Neural progenitor cell (in vitro differentiated cells): Measurements from ENCODE around the gene SCN8A. TPM values are rescaled to one million over a fixed set of nuclear protein-coding genes. Genes with fewer than 3 reads are reported as not detected.

ENCODE experiments used
- DNase-seq: peaks from one replicate; pipeline ENCODE4 v3.0.0-alpha.2; 2016; ENCODE audit warnings: low spot score
- H2AFZ ChIP-seq: fragments of 200-600 bp; sonication (generic); replicated peaks from 2 replicates; pipeline ENCODE4 v1.6.1; 2016; ENCODE audit warnings: antibody characterized with exemption
- H3F3A ChIP-seq: fragments of 200-600 bp; sonication (generic); 2 replicates; pipeline ENCODE4 v1.6.1; 2016; ENCODE audit warnings: antibody characterized with exemption, low read depth
- H3K27ac ChIP-seq: fragments of 200-600 bp; sonication (generic); 2 replicates; pipeline ENCODE4 v1.5.1; 2016; ENCODE audit warnings: mild to moderate bottlenecking
- H3K27me3 ChIP-seq: fragments of 200-600 bp; sonication (generic); 2 replicates; pipeline ENCODE4 v1.6.1; 2016; ENCODE audit warnings: mild to moderate bottlenecking, moderate library complexity
- H3K36me3 ChIP-seq: fragments of 200-600 bp; sonication (generic); 2 replicates; pipeline ENCODE4 v1.5.1; 2016
- H3K4me1 ChIP-seq: fragments of 200-600 bp; sonication (generic); 2 replicates; pipeline ENCODE4 v1.6.1; 2016; ENCODE audit warnings: mixed run types
- H3K4me2 ChIP-seq: fragments of 200-600 bp; sonication (generic); 2 replicates; pipeline ENCODE4 v1.6.1; 2016
- H3K4me3 ChIP-seq: fragments of 200-600 bp; sonication (generic); 2 replicates; pipeline ENCODE4 v1.5.1; 2016
- H3K79me2 ChIP-seq: fragments of 200-600 bp; sonication (generic); 2 replicates; pipeline ENCODE4 v1.6.1; 2016; ENCODE audit warnings: low read depth
- H3K9ac ChIP-seq: fragments of 200-600 bp; sonication (generic); 2 replicates; pipeline ENCODE4 v1.6.1; 2016
- H3K9me3 ChIP-seq: fragments of 200-600 bp; sonication (generic); 2 replicates; pipeline ENCODE4 v1.5.1; 2016; ENCODE audit warnings: low read depth
- H4K20me1 ChIP-seq: fragments of 200-600 bp; sonication (generic); 2 replicates; pipeline ENCODE4 v1.6.1; 2016; ENCODE audit warnings: low read depth
- H3K27ac Mint-ChIP-seq: 3 replicates; pipeline ENCODE4 v1.8.0; 2021; ENCODE audit warnings: mixed read lengths
- H3K27me3 Mint-ChIP-seq: 2 replicates; pipeline ENCODE4 v1.8.0; 2022; ENCODE audit warnings: low read depth, mild to moderate bottlenecking, inconsistent platforms, moderate library complexity, mixed read lengths; ENCODE audit not compliant: insufficient read depth
- H3K36me3 Mint-ChIP-seq: 3 replicates; pipeline ENCODE4 v1.8.0; 2021; ENCODE audit warnings: mixed read lengths
- H3K4me1 Mint-ChIP-seq: 3 replicates; pipeline ENCODE4 v1.8.0; 2021; ENCODE audit warnings: mixed read lengths
- H3K4me3 Mint-ChIP-seq: 3 replicates; pipeline ENCODE4 v1.8.0; 2021; ENCODE audit warnings: mild to moderate bottlenecking, moderate library complexity, mixed read lengths
- H3K9me3 Mint-ChIP-seq: 3 replicates; pipeline ENCODE4 v1.8.0; 2020; ENCODE audit warnings: mixed read lengths
- EZH2 ChIP-seq: fragments of 200-600 bp; sonication (generic); IDR thresholded peaks from 2 replicates; pipeline ENCODE4 v1.6.1; 2017; ENCODE audit warnings: antibody characterized with exemption, mild to moderate bottlenecking, moderate library complexity
- EZH2phosphoT487 ChIP-seq: fragments of 200-600 bp; sonication (generic); IDR thresholded peaks from 2 replicates; pipeline ENCODE4 v1.6.1; 2017; ENCODE audit warnings: antibody characterized with exemption
- total RNA-seq: library from RNA; depleted of rRNA; stranded (reverse); fragments of >200 nt; gene quantifications from 2 replicates; pipeline ENCODE4 v1.2.3, GENCODE V29; 2015; ENCODE audit warnings: low replicate concordance
- TF ChIP-seq, protein P1 (sequence below): fragments of 200-600 bp; sonication (generic); IDR thresholded peaks from 2 replicates; pipeline ENCODE4 v1.5.1; 2017; ENCODE audit warnings: antibody characterized with exemption, mild to moderate bottlenecking

Gene SCN8A
- total RNA-seq, 1 donor from 2014 or later = 14.2 TPM

GRCh38 chr12:51687614-51688013 lies 96.6 kb downstream of the SCN8A start:
- no peak overlapping the region for H3K9ac ChIP-seq
- H3K4me3 ChIP-seq = no peak overlapping the region
- no peaks in the 10 kb centered on the region for H3K9me3 ChIP-seq
- no peaks in the 10 kb centered on the region for H4K20me1 ChIP-seq
- no peak for DNase-seq
- H3K4me3 Mint-ChIP-seq = no peak overlapping the region
- no peak overlapping the region for H3K27ac Mint-ChIP-seq
- TF ChIP-seq EZH2 = no peak
- no peak for TF ChIP-seq EZH2phosphoT487
- TF ChIP-seq, protein P1, sequence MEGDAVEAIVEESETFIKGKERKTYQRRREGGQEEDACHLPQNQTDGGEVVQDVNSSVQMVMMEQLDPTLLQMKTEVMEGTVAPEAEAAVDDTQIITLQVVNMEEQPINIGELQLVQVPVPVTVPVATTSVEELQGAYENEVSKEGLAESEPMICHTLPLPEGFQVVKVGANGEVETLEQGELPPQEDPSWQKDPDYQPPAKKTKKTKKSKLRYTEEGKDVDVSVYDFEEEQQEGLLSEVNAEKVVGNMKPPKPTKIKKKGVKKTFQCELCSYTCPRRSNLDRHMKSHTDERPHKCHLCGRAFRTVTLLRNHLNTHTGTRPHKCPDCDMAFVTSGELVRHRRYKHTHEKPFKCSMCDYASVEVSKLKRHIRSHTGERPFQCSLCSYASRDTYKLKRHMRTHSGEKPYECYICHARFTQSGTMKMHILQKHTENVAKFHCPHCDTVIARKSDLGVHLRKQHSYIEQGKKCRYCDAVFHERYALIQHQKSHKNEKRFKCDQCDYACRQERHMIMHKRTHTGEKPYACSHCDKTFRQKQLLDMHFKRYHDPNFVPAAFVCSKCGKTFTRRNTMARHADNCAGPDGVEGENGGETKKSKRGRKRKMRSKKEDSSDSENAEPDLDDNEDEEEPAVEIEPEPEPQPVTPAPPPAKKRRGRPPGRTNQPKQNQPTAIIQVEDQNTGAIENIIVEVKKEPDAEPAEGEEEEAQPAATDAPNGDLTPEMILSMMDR = no peak
- no peaks in the 10 kb centered on the region for H3K4me1 ChIP-seq
- H3F3A ChIP-seq = no peaks in the 10 kb centered on the region
- H3K36me3 ChIP-seq = no peaks in the 10 kb centered on the region
- no peak overlapping the region for H2AFZ ChIP-seq
- H3K36me3 Mint-ChIP-seq = peaks cover 8% of the 10 kb centered on the region
- H3K27me3 Mint-ChIP-seq = peaks cover 2% of the 10 kb centered on the region
- peaks cover 39% of the 10 kb centered on the region for H3K4me1 Mint-ChIP-seq
- no peak overlapping the region for H3K4me2 ChIP-seq
- H3K9me3 Mint-ChIP-seq = no peaks in the 10 kb centered on the region
- no peaks in the 10 kb centered on the region for H3K79me2 ChIP-seq
- no peak overlapping the region for H3K27ac ChIP-seq
- no peaks in the 10 kb centered on the region for H3K27me3 ChIP-seq

- Mint-ChIP-seq H3K36me3 (peaks cover 8% of the 10 kb centered on the region), H3K27me3 (peaks cover 2% of the 10 kb centered on the region), H3K4me3 (no peak overlapping the region), H3K4me1 (peaks cover 28% of the 10 kb centered on the region), H3K9me3 (no peaks in the 10 kb centered on the region), H3K27ac (no peak overlapping the region)
- no peaks in the 10 kb centered on the region for H3K27me3 ChIP-seq
- H3K9ac ChIP-seq = no peak overlapping the region
- H3K79me2 ChIP-seq = no peaks in the 10 kb centered on the region
- TF ChIP-seq EZH2 (no peak), EZH2phosphoT487 (no peak)
- TF ChIP-seq, protein P1 = no peak
- DNase-seq = no peak
- H2AFZ ChIP-seq = no peak overlapping the region
- no peaks in the 10 kb centered on the region for H4K20me1 ChIP-seq
- no peaks in the 10 kb centered on the region for H3K4me1 ChIP-seq
- H3K36me3 ChIP-seq = no peaks in the 10 kb centered on the region
- H3K9me3 ChIP-seq = no peaks in the 10 kb centered on the region
- no peak overlapping the region for H3K4me2 ChIP-seq
- H3K4me3 ChIP-seq = no peak overlapping the region
- H3K27ac ChIP-seq = no peak overlapping the region
- no peaks in the 10 kb centered on the region for H3F3A ChIP-seq
Measured at GRCh38 chr12:51689983-51690382, 99.0 kb downstream of the SCN8A start.

DNA sequence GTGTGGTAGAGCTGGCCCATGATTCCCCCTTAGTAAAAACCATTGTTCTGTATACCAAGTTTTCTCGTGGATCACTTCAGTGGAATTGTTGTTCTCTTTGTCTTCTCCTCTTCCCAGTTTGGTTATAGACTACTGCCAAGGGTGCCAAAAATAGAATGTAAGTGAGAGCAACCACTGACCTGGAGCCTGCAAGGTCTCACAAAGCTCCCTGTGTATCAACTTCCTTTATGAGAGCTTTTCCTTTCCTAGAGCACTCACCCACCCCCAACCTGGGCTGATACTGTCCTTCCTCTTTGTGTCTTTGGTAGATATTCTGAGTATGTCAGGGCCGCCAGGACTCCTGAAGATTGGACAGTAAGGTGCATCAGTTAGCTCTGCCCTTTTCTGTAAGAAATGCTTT lies 101.0 kb downstream of the SCN8A start:
- Mint-ChIP-seq H3K9me3 (no peaks in the 10 kb centered on the region), H3K27ac (no peak overlapping the region), H3K36me3 (peaks cover 5% of the 10 kb centered on the region), H3K4me3 (no peak overlapping the region), H3K4me1 (peaks cover 20% of the 10 kb centered on the region), H3K27me3 (no peaks in the 10 kb centered on the region)
- Histone ChIP-seq H3K27ac (no peak overlapping the region), H3K4me2 (no peak overlapping the region), H3K36me3 (no peaks in the 10 kb centered on the region), H3K9ac (no peak overlapping the region), H3K9me3 (no peaks in the 10 kb centered on the region), H4K20me1 (no peaks in the 10 kb centered on the region), H3K27me3 (no peaks in the 10 kb centered on the region), H3K79me2 (no peaks in the 10 kb centered on the region), H3K4me3 (no peak overlapping the region), H3F3A (no peaks in the 10 kb centered on the region), H2AFZ (no peak overlapping the region), H3K4me1 (no peaks in the 10 kb centered on the region)
- DNase-seq = no peak
- TF ChIP-seq EZH2 (no peak), EZH2phosphoT487 (no peak)
- TF ChIP-seq, protein P1 = no peak

DNA sequence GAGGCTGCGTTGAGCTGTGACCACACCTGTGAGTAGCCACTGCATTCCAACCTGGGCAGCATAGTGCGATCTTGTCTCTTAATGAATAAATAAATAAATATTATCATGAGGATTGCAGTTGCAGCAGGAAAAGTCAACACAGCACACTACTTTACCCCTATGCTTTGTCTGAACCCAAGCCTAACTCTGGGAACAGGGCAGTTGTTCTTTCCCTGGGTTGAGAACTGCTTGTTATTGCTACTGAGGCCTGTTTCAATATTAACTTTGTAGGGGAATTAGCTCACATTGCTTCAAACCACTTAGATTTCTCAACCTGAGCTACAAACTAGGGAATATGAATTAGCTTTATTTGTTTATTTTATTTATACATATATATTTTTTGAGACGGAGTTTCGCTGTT lies 102.5 kb downstream of the SCN8A start:
- no peaks in the 10 kb centered on the region for H3K27me3 Mint-ChIP-seq
- H3K4me1 ChIP-seq = peaks cover 3% of the 10 kb centered on the region
- no peak overlapping the region for H3K9ac ChIP-seq
- no peak overlapping the region for H2AFZ ChIP-seq
- no peak overlapping the region for H3K4me3 ChIP-seq
- H3K27me3 ChIP-seq = no peaks in the 10 kb centered on the region
- DNase-seq = no peak
- H3K36me3 ChIP-seq = no peaks in the 10 kb centered on the region
- H3K27ac Mint-ChIP-seq = no peak overlapping the region
- H3K9me3 Mint-ChIP-seq = no peaks in the 10 kb centered on the region
- H3K27ac ChIP-seq = no peak overlapping the region
- no peaks in the 10 kb centered on the region for H3F3A ChIP-seq
- no peak overlapping the region for H3K4me2 ChIP-seq
- TF ChIP-seq EZH2 = no peak
- TF ChIP-seq EZH2phosphoT487 = no peak
- TF ChIP-seq, protein P1 = no peak
- peaks cover 15% of the 10 kb centered on the region for H3K4me1 Mint-ChIP-seq
- no peaks in the 10 kb centered on the region for H4K20me1 ChIP-seq
- H3K9me3 ChIP-seq = no peaks in the 10 kb centered on the region
- no peaks in the 10 kb centered on the region for H3K79me2 ChIP-seq
- H3K36me3 Mint-ChIP-seq = no peaks in the 10 kb centered on the region
- no peak overlapping the region for H3K4me3 Mint-ChIP-seq
